Nucleus accumbens (tissue), 56 donors: ENCODE results near the gene SLA2.
A peak's percentile ranks its signal among the peaks of the same experiment; 100 is the strongest.
"Not testable (repeated sequence)": the region's sequence is repeated elsewhere in the genome, so short reads cannot be mapped to it uniquely, and the experiment has no call there.

Source experiments
- DNase-seq, 56 donors: peaks; one replicate each; lab custom pipeline; 2025; lab: John Stamatoyannopoulos, UW

The SLA2 gene

GRCh38 chr20:36614781-36615557 is 31.0 kb downstream of the SLA2 start:
- no peak for DNase-seq

GRCh38 chr20:36613974-36614373 is 32.0 kb downstream of the SLA2 start:
- DNase-seq = no peak

- DNase-seq = no peak
These were observed 34.4 kb downstream of the SLA2 start for GRCh38 chr20:36611625-36612024.

- DNase-seq = not testable (repeated sequence)
These were observed 37.6 kb downstream of the SLA2 start for GRCh38 chr20:36608388-36608728.

GRCh38 chr20:36607586-36608387 is 38.2 kb downstream of the SLA2 start:
- no peak for DNase-seq

- peak in 3 of 56 donors; percentile 23 to 49 (median 37) for DNase-seq
These were observed 39.6 kb downstream of the SLA2 start for GRCh38 chr20:36606158-36607066.

GRCh38 chr20:36605399-36606157 is 40.4 kb downstream of the SLA2 start, which contains the start of gene RAB5IF:
Gene RAB5IF, plus strand, starts transcription at chr20:36605779. Its CDS starts 173 bp downstream, at chr20:36605952.
- peak; percentile 49 to 99 (median 96) for DNase-seq

GRCh38 chr20:36604952-36605398 is 41.0 kb downstream of the SLA2 start:
- peak in 16 of 56 donors; percentile 7 to 56 (median 32) for DNase-seq

GRCh38 chr20:36601540-36601939 is 44.5 kb downstream of the SLA2 start:
- DNase-seq = peak in 1 of 56 donors; percentile 2

- no peak for DNase-seq
These were observed 46.1 kb downstream of the SLA2 start for GRCh38 chr20:36599912-36600345.

- DNase-seq = no peak
These were observed 52.6 kb downstream of the SLA2 start for GRCh38 chr20:36593347-36593929.

- peak in 14 of 56 donors; percentile 2 to 52 (median 9) for DNase-seq
These were observed 53.9 kb downstream of the SLA2 start for GRCh38 chr20:36591854-36592641.

- no peak for DNase-seq
These were observed 54.7 kb downstream of the SLA2 start for GRCh38 chr20:36591281-36591680.

GRCh38 chr20:36587388-36588070 is 58.5 kb downstream of the SLA2 start:
- DNase-seq = no peak

- no peak for DNase-seq
These were observed 60.4 kb downstream of the SLA2 start for GRCh38 chr20:36585410-36586125.

GRCh38 chr20:36584018-36584481 is 61.9 kb downstream of the SLA2 start:
- no peak for DNase-seq

GRCh38 chr20:36582821-36583220 is 63.2 kb downstream of the SLA2 start:
- no peak for DNase-seq
